Measurements from ENCODE around the gene LTBP2.

The LTBP2 gene

DNA sequence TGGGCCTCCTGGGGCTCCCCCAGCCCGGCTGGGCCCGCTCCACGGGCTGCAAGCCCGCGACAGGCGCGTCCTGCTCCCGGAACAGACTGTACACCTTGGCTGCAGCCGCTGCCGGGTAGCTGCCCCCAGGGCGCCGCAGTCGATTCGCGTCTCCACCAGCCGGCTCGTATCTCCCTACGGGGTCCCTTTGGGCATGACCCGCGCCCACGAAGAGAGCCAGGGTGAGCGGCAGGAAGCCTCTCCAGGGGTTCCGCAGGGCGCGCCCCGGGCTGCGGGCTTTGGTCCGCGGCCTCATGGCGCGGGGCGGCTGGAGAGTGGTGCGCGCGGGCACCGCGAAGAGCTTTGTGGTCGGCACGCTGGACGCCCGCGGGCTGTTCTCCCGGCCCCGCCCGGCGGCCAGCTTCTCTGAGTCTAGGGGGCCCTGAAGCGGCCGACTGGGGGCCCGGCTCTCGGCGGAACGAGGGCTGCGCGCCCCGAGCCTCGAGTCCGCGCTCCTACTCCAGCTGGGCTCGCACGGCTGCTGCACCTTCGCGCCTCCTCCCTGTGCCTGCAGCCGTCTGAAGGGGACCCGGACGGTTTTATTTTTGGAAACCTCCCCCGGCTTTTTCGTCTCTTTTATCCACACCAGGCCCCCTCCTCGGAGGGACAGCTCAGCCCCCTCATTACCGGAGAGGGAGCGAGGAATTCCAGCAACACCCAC, at the start of gene LTBP2:
LTBP2 (minus strand) TSS at position 588 of the 700 bp plus-strand sequence; CDS start at position 295, 293 bp downstream.
- peak; percentile 26 for DNase-seq

DNA sequence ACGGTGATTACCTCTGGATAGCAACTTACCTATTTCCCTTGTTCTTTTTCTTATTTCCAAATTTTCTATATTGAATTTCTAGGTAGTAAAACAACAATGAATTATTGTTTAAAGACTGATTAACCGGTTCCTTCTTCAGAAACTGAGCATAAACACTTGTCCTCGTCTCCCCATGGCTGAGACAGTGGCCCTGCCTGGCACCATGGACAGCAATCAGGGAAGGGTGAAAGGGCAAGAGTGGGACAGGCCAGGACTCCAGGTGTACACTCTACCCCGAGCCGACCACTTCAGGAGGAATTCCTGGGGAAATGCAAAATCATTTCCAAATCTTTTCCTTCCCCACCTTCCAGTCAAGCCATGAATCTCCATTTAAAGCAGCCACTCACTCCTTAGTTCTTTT, 48.8 kb upstream of the LTBP2 start:
- DNase-seq: no peak

- no peak for DNase-seq
Observed at GRCh38 chr14:74660167-74660566, 48.1 kb upstream of the LTBP2 start.

DNA sequence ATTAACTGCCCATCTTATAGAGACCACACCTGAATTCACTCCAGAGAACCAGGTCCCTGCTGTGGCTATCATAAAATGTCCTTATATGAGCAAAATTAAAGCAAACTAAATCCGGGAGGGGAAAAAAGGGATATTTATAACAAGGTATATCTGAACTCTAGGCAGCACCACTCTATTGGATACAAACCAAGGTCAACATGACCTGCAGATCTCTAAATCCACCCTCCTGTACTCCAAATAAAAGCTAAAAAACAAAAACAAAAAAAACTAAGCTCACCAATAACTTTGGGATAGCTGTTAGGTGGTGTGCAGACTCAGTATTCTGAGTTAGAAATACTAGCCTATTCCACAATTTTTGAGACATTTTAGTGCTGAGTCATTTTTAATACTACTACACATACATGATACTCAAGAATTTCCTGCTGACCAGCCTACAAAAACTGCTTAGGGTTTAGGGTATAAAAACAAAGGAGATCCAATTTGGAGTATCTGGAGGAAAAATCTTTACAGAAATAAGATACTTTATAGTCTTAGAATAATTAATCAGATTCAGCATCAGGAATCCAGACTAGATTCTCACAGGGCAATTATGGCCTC, 46.6 kb upstream of the LTBP2 start:
- DNase-seq: no peak

DNA sequence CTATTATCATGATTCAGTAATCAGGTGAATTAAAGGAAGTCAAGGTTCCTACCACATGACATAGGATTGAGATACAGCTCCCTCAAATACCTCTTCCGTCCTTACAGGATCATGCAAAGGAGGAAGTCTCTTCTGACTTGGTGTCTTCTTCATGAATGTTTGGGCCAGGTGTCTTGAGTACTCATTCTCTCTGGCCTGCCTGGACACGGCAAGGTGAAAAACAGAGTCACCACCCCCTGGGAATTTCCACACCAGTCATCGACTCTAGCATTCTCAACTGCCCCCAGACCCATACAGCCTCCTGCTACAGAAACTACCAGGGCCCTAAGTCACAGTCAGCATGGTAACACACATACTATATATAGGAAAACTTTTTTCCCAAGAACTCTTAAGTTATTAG, 44.9 kb upstream of the LTBP2 start:
- DNase-seq: no peak

DNA sequence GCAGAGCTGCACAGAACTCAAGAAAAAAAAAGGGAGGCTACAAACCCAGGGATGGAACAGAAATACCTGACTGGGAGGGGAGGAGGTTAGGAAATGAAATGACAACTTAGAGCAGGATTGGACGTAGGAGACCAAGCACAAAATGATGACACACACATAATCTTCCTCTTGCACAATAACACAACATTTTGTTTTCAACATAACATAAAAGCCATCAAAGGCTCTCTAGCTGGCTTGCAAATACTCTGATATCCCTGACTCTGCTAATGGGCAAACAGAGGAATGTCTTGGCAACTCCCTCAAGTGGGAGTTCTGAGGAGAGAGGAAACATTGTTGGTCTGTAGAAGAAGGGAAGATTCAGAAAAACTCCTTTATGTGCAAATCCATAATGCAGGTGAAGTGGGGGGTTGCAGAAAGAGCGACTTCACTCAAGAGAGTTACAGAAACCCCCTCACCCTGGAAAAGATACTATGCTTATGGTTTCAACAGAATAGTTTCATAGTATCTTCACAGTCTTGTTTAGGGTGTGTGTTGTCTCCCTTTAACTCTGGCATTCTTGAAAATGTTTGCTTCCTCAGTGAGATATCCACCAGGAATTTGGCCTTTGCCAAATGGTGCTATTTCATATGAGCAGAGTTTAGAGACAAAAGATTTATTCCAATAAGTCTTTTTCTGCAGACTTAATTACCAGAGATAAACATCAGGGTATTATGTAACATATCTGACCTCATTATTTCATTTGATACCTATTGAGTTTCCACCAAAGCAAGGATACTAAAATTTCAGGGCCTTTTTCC, 43.8 kb upstream of the LTBP2 start:
- no peak for DNase-seq

GRCh38 chr14:74654931-74655330, 42.9 kb upstream of the LTBP2 start:
- DNase-seq: no peak

DNA sequence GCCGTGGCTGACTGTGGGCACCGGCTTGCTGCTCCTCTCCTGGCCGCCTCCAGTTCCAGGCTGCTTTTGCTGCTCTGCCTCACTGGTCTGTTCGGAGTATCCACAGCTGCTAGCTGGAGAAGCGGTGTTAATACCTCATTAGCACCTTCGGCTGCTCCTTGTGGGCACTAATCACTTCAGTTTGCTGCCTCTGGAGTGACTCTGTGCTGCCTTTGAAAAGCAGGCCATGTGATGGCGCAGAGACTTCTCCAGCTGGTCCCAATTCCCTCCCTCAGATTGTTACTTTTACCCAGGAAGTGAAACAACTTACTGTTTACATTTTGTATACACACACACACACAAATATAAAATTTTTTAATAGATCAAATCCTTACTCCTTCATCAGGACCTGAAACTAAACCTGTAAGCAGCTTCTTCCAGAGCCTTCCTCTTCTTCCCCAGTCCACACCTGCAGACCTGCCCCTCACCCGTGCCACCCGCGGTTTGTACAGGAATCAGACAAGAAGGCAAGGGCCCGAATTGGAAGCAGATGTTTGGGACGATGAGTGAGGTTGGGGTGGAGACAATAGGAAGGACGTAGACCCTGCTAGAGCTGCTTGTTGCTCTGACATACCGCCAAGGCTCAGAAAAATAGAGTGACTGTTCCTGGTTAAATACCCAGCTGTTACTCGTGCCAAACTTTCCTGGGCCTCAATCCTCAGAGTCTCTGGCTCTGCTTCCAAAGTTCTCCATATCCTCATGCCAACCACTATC, 41.5 kb upstream of the LTBP2 start:
- DNase-seq: no peak

- DNase-seq: no peak
Observed at GRCh38 chr14:74652541-74652940, 40.5 kb upstream of the LTBP2 start.

GRCh38 chr14:74650927-74651686, 39.1 kb upstream of the LTBP2 start:
- DNase-seq: no peak

- no peak for DNase-seq
Observed at GRCh38 chr14:74649673-74650072, 37.6 kb upstream of the LTBP2 start.

DNA sequence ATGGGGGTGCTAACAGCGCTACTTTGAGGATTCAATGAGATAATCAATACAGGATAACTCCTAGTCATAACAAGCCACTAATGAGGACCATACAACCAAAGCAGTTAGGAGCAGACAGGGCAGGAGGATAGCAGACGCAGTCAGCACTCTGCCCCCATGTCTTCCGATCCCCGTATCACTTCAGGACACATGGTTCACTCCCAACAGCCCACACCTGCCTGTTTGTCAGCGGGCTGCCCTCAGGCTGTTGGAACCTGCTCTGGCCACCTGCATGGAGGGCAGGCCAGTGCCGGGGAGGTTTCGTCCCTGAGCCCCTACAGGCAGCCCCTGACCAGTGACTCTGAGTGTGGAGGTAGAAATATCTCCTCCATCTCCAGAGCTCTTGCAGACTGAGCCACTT, 37.1 kb upstream of the LTBP2 start:
- no peak for DNase-seq

DNA sequence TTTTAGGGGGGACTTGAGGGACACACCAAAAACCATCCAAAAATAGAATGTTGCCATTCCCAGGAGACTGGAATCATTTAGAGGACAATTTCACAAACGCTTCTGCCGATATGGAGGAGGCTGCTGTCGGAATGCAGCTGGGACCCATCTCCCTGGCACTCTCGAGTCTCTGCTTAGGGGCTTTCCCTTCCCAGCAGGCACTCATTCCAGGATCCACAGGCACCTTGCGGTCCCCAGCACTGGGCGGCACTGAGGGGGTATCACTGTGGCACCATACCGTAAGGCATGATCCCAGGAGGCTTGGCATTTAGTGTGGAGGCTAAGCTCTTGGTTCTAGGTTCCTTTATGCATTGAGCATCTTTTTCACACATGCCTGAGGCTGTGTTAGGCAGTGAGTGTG, 36.6 kb upstream of the LTBP2 start:
- DNase-seq: no peak

DNA sequence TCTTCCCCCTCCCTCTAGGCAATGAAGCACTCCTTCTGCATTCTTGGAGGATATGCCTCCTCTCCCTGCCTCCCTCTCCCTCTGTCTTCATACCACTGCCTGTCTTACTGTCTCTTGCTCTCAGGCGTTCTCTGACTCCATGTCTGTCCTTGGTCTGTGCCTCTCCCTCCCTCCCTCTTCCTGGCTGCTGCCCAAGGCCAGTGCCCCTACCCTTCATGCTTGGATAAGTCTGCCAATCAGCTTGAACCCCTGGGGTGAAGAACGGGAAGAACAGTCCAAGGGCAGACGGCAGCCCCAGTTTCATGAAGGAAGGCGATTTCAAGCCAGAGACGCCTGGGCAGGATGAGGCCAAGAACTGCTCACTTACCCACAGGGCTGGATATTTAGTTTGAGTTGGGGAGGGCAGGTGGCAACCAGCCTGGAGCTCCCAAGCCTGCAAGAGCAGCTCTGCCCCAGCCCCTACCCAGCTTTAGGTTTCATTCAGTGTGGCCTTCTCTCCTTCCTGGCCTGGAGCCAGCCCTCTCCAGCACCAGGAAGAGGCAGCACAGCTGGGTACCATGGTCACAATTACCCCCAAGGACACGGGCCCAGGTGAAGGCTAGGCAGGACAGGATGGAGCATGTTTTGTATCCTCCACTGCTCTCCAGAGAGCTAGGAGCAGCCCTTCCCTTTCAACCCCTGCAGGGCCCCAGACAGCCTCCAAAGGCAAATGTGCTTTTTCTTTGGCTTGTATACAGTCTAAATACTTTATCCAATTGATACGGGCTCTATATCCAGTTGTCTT, 35.8 kb upstream of the LTBP2 start:
- no peak for DNase-seq

- DNase-seq: no peak
Observed at GRCh38 chr14:74647061-74647677, 35.1 kb upstream of the LTBP2 start.

DNA sequence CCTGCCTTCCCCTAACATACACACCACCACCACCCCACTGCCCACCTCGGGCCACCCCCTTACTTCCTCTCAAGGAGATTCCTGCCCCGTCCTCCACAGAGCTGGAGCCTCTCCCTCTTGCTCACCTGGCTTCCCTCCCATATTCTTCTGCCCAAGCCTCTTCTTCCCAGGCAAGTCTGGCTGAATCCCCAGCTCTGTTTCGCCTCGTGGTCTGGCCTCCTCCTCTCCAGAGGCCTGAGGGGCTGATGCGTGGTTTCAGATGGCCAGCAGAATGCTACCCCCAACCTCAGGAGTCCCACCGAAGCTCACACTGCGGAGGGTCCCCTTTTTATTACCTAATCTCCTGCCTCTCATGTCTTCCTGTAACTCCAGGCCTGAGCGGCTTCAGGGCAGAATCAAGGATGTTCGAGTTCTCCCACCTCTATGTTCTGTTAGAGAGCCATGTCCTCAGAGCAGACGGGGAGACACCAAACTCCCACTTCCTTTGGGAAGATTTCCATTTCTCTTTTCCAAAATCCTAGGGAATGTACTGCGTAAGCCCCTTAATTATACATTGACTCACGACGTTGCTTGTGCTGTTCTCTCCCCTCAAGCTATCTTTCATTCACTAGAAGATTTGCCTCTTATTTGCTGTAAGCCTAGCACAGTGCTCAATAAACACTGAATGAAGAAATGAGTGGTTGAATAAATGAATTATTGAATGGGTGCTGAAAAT, 33.9 kb upstream of the LTBP2 start:
- no peak for DNase-seq

DNA sequence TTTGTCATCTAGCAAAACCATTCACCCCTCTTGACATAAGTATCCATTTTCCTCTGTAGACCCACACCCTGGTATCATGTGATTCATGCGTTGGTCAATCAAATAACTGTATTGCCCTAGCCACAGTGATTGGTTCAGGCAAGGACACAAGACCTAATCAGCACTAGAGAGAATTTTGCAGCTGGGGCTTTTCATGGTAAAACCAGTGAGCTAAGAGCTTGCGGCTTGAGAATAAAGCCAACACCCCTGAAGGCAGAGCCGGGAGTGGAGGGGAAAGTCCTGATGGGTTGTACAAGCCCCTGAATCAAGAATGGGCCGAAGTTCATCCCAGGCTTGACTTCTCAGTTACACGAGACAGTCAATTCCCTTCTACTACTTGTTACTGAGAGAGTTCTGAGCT, 33.2 kb upstream of the LTBP2 start:
- no peak for DNase-seq

DNA sequence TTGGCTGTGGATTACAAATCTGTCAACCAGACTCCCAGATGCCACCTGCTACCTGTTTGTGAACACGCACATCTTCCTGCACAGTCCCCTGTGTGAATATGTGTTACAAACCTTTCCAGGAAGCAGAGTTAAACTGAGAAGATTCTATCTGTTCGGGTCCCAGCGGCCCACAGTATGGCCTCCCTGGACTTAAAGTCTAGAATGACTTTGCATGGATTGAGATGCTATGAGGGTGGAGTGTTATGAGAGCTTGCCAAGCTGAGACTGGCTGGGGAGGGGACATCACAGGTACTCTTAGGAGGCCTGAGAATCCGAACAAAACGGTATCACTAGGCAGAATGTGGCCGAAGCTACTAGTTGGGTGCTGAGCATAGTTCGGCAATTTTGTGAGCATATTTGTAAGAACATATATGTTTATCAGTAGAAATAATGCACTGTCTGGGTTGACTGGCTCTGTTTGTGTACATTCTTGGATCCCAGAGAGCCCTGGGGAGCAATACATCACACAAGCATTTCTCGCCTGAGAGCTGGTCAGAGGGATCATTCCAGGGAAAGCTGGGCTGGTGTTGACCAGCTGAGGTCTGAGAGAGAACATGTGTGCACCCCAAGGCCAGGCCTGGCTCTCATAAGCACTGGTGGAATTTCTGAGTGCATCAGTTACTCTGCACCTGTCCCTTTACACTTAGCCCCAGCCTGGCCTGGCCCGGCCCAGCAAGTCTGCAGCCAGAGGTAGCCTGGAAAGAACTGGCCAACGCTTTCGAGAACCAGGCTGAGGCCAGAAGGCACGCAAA, 29.8 kb upstream of the LTBP2 start:
- DNase-seq: no peak

DNA sequence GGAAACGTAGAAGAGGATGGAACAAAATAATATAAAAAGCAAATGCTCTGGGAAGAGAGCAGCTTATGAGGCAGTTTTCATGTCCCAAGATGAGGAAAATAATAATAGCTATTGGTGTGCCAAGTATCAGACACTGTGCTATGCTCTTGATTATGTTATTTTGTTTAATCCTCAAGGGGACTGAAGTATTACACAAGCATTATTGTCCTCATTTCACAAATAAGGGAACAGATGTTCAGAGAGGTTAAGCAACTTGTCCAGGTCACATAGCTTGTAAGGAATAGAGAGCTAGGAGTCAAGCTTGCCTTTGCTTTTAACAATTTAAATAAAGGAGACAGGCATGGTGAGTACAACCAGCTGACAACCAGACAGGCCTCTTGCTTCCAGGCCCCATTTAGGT, 26.9 kb upstream of the LTBP2 start:
- DNase-seq: no peak

- no peak for DNase-seq
Observed at GRCh38 chr14:74638066-74638465, 26.0 kb upstream of the LTBP2 start.

Measured in activated CD4-positive, alpha-beta T cell treated with anti-CD3 and anti-CD28 coated beads for 48 hours (primary cell).